Ishikawa (cell line): ENCODE measurements around the gene CIB1.

Experiments used
- CEBPB ChIP-seq: IDR thresholded peaks from 2 replicates; pipeline ENCODE4 v1.6.1; 2012
- EGR1 ChIP-seq: IDR thresholded peaks from 2 replicates; pipeline ENCODE4 v1.6.1; 2012
- EP300 ChIP-seq: IDR thresholded peaks from 2 replicates; pipeline ENCODE4 v1.6.1; 2012; ENCODE audit warnings: borderline replicate concordance
- FOXM1 ChIP-seq: IDR thresholded peaks from 2 replicates; pipeline ENCODE4 v1.6.1; 2012; ENCODE audit warnings: low read depth, borderline replicate concordance
- MAX ChIP-seq: IDR thresholded peaks from 2 replicates; pipeline ENCODE4 v1.6.1; 2012
- REST ChIP-seq: IDR thresholded peaks from 2 replicates; pipeline ENCODE4 v1.6.1; 2012; ENCODE audit warnings: low read depth, mild to moderate bottlenecking
- TAF1 ChIP-seq: IDR thresholded peaks from 2 replicates; pipeline ENCODE4 v1.6.1; 2012; ENCODE audit warnings: low read depth, mild to moderate bottlenecking
- YY1 ChIP-seq: IDR thresholded peaks from 2 replicates; pipeline ENCODE4 v1.6.1; 2012; ENCODE audit warnings: low read depth

GRCh38 chr15:90188914-90189748, 44.6 kb downstream of the CIB1 start:
- TF ChIP-seq YY1 (no peak), FOXM1 (no peak), MAX (no peak), REST (no peak), CEBPB (no peak), EGR1 (no peak), TAF1 (no peak), EP300 (no peak)
